GM18858 (cell line): ENCODE measurements around the gene SLC44A2.
A peak's percentile ranks its signal among the peaks of the same experiment; 100 is the strongest.
"Not testable (repeated sequence)": the region's sequence is repeated elsewhere in the genome, so short reads cannot be mapped to it uniquely, and the experiment has no call there.

ENCODE experiments used
- ATAC-seq: cut with Tn5 transposase; IDR thresholded peaks from one replicate; pipeline ENCODE4 v1.9.1; 2021; ENCODE audit not compliant: unreplicated experiment

SLC44A2 gene

DNA sequence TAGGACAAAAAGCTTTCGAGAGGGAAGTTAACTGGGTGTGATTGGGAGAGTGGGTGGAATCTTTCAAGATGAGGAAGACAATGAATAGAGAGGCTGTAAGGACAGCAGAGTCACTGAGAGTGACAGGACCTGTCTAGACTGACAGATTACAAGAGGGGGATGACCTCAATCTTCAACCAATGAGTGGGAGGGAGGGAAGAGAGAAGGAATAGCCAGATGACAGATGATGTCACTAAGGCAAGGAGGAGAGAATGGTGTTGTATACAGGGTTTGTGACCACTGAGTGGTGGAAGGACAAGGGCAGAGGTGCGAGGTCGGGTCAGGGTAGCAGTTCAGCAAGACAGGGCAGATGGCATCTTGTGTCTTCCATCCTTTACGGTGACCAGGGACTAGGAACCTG, 23.0 kb downstream of the SLC44A2 start:
- no peak for ATAC-seq

- ATAC-seq = no peak
These were observed 26.5 kb downstream of the SLC44A2 start for GRCh38 chr19:10651851-10652250.

DNA sequence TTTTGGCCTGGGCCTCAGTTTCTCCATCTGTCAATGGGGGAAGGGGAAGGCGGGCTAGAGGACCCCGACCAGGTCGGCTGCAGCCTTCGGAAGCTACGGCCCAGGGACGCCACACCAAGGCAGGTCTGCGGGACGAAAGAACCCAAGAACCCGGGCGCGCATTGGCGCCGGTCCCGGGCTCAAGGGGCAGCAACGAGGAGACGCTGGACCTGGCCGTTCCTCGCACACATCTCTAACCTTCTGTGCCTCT, 28.1 kb downstream of the SLC44A2 start:
- ATAC-seq = no peak

GRCh38 chr19:10653732-10654609, 28.6 kb downstream of the SLC44A2 start, which contains the start of gene ILF3:
Gene ILF3 (plus strand): TSS chr19:10654346. CDS start chr19:10670606, 16,260 bp downstream.
- peak; percentile 59 for ATAC-seq

DNA sequence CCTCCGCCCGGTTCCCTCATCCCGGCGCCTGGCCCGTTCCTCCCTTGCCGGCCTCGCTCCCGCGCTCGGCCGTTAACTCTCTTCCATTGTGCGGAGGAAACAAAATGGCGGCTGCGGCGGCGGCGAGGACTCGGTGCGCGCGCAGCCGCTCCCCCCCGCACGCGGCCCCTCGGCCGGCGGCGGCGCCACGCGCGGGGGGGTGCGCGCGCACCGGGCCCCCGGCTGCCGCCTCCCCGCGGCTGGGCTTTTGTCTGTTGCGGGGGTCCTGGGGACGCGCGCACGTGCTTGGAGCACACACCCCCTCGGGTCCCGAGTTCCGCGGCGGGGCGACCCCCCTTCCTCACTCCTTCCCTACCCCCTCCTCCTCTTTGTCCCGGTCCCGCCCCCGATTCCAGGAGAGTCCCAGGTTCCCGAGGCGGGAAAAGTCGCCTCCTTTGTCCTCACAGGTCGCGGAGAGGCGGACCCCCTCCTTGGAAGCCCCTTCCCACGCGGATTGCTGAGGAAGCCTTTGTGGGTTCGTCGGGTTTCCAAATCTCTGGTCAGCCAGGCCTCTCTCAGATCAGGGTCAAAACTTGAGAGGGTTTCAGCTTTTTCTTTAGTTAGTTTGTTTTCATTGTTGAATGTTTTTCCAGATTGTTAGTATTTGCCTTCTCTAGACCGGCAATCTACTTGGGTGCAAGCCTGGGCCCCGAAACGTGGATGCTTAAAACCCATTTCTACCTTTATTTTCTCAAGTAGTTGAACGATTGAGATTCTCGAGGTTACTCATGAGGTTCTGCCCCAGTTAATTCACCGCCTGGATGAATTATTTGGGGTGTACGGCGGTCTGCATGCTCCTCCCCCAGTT, 29.5 kb downstream of the SLC44A2 start:
- no peak for ATAC-seq

GRCh38 chr19:10655457-10656312, 30.3 kb downstream of the SLC44A2 start:
- no peak for ATAC-seq

- no peak for ATAC-seq
These were observed 35.0 kb downstream of the SLC44A2 start for GRCh38 chr19:10660346-10660745.

DNA sequence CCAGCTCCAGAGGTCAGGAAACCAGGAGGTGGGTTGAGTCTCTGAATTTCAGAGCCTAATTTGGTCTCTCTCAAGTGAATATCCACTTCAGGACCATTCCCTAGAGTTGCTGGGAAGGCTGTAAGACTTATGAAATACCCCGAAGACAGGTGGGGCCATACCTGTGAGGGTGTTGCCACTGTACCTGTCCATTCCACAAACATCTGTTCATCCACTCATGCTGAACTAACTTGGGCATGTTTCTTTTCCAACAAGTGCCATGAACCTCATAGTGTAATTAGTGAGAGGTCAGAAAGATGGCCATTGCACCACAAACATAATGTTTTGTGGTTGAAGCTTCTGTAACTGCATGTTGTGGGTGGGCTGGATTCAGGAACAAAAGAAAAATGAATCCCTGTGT, 36.6 kb downstream of the SLC44A2 start:
- no peak for ATAC-seq

GRCh38 chr19:10662384-10663251, 37.3 kb downstream of the SLC44A2 start:
- no peak for ATAC-seq

- not testable (repeated sequence) for ATAC-seq
These were observed 37.9 kb downstream of the SLC44A2 start for GRCh38 chr19:10663252-10663563.

GRCh38 chr19:10667867-10668266, 42.5 kb downstream of the SLC44A2 start:
- ATAC-seq = no peak

DNA sequence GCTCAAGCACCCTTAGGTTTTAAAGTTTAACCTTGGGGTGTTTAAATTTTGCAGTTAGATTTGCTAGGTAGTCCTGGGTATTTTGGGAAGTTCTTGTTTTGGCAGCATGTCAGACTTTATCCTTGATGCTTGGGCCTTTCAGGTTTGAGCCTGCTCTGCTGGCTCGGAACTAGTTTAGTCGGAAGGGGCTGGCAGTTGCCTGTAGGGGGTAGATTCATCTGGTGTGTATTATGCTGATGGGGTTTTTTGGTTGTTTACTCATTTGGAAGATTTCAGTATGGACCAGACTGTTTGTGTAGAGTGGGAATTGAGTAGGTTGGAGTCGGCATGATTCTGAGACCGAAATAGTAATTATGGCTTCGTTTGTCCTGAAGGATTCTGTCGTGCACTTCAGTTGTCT, 43.9 kb downstream of the SLC44A2 start:
- ATAC-seq = no peak

DNA sequence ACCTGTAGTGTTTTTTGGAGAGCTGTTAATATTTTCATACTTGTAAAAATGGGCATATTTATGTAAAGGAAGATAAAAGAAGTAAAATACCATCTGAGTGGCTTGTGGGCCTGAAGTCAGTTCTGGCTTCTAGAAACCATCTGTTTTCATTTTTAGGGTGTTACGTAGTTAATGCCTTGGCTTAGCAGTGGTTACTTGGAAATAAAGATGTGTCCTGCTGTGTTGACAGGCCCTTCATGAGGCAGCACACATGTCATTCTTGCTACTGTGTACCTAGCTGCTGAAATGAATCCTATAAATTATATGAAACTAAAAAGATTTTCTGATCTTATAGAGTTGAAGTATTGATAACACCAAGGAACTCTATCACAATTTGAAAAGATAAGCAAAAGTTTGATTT, 44.8 kb downstream of the SLC44A2 start:
- no peak for ATAC-seq

DNA sequence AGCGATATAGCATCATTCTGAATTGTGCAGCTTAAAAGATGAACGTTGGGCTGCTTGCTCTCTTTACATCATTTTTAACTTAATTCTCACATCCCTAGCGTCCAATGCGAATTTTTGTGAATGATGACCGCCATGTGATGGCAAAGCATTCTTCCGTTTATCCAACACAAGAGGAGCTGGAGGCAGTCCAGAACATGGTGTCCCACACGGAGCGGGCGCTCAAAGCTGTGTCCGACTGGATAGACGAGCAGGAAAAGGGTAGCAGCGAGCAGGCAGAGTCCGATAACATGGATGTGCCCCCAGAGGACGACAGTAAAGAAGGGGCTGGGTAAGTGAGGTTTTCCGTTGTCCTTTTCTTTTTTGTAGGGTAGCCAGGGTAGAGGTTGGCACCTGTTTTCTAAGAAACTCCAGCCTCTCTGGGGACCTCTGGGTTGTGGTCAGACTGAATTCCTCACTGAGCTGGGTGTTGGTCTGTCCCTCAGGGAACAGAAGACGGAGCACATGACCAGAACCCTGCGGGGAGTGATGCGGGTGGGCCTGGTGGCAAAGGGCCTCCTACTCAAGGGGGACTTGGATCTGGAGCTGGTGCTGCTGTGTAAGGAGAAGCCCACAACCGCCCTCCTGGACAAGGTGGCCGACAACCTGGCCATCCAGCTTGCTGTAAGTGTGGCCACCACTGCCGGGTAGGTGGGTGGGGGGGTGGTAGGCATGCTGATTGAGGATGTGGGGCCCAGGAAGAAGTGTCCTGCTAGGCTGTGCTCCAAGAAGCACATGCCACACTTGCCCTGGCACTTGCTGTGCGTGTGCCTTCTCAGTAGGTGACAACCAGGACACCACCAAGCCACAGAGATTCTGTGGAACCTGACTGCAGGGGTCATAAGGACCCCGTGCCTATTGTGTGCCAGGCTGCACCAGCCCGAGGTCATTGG, 45.8 kb downstream of the SLC44A2 start:
- ATAC-seq = no peak

GRCh38 chr19:10671922-10672321, 46.6 kb downstream of the SLC44A2 start:
- not testable (repeated sequence) for ATAC-seq

GRCh38 chr19:10675214-10675613, 49.9 kb downstream of the SLC44A2 start:
- ATAC-seq = not testable (repeated sequence)

DNA sequence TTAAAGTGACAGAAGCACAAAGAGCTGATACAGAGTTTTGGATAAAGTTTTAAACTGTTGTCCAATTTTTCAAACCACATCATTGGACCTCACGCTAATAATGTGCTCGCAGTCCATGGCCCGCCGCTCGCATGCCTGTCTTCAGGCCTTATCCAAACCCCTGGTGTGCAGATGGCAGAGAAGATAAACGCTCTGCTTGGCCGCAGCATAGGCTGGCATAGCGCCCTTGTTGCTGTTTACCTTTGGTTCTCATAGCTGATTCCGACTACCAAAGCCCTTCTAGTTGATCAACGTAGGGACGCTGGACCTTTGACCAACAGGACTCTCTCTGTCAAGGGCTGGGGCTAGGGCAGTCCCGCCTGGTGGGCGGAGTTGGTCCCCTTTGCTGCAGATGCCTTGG, 52.4 kb downstream of the SLC44A2 start:
- no peak for ATAC-seq

- ATAC-seq = no peak
These were observed 53.5 kb downstream of the SLC44A2 start for GRCh38 chr19:10678813-10679212.

DNA sequence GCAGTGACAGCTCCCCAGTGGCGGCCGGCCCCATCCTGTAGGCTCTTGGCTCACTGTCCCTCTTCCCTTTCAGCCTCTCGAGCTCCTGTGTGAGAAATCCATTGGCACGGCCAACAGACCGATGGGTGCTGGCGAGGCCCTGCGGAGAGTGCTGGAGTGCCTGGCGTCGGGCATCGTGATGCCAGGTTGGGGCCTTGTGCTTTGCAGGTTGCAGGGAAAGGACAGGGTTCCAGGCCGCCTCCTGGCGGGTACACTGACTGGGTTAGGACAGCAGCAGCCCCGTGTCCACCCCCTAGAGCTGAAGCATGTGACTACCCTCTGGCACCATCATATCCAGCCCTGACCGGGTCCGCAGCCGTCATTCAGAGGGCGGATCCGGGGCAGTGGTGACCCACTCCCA, 54.4 kb downstream of the SLC44A2 start:
- ATAC-seq = no peak
